ENCODE measurements around the gene NAA35. TPM values are rescaled to one million over a fixed set of nuclear protein-coding genes. Genes with fewer than 3 reads are reported as not detected.

The NAA35 gene
- polyA plus RNA-seq, 1 experiment = 9.8 TPM

GRCh38 chr9:85899388-85899787 lies 41.6 kb upstream of the NAA35 start:
- DNase-seq (ENCODE audit: low read depth) = no peak
- CTCF ChIA-PET = interaction anchor here (0.9 to 1.6 kb wide), 5 partner anchors 10 to 80 kb away, joined by 3 to 6 read pairs (median 3); no protein-coding TSS in a partner anchor
- no peaks in the 10 kb centered on the region for H3K36me3 ChIP-seq (ENCODE audit: control insufficient read depth, insufficient read depth, low read length)
- TF ChIP-seq CTCF (IDR thresholded peaks at IDR 0.05; ENCODE audit: insufficient read depth, low read depth, low read length) = no peak
- no peaks in the 10 kb centered on the region; the same call in 1 of the 2 replicates for H3K27me3 ChIP-seq (ENCODE audit: control insufficient read depth, insufficient read depth, low read length)
- H3K4me3 ChIP-seq (ENCODE audit: low read depth, low read length) = no peak overlapping the region
- POLR2A ChIA-PET = no interaction called here

GRCh38 chr9:85900504-85901201 lies 40.3 kb upstream of the NAA35 start:
- Histone ChIP-seq H3K36me3 (ENCODE audit: control insufficient read depth, insufficient read depth, low read length) (no peaks in the 10 kb centered on the region), H3K27me3 (ENCODE audit: control insufficient read depth, insufficient read depth, low read length) (no peaks in the 10 kb centered on the region; the same call in 1 of the 2 replicates), H3K4me3 (ENCODE audit: low read depth, low read length) (no peak overlapping the region)
- DNase-seq (ENCODE audit: low read depth) = no peak
- TF ChIP-seq CTCF (IDR thresholded peaks at IDR 0.05; ENCODE audit: insufficient read depth, low read depth, low read length) = peak; percentile 80
- CTCF ChIA-PET = interaction anchor here (0.6 to 1.6 kb wide), 12 partner anchors 8 to 295 kb away, joined by 3 to 6 read pairs (median 3); no protein-coding TSS in a partner anchor
- POLR2A ChIA-PET = no interaction called here

DNA sequence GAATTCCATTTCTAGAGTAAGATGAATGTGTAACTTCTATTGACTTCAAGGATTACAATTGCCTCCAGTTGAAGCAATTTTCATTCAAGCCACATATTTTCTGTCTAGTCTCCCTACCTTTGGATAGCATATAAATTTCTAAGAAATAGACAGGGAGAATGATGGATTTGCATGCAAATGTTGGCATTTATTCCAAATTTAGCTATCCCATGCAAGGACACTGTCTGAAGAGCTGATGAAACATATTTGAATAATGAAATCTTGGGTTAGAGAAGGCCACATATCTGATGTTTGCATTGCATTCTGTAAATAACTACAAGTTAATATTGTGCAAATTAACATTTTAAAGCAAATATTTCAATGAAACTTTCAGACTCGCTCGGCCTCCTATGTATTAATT lies 36.0 kb upstream of the NAA35 start:
- Histone ChIP-seq H3K27me3 (ENCODE audit: control insufficient read depth, insufficient read depth, low read length) (no peaks in the 10 kb centered on the region), H3K36me3 (ENCODE audit: control insufficient read depth, insufficient read depth, low read length) (no peaks in the 10 kb centered on the region), H3K4me3 (ENCODE audit: low read depth, low read length) (no peak overlapping the region)
- TF ChIP-seq CTCF (IDR thresholded peaks at IDR 0.05; ENCODE audit: insufficient read depth, low read depth, low read length) = no peak
- no peak for DNase-seq (ENCODE audit: low read depth)
- CTCF ChIA-PET = no interaction called here
- POLR2A ChIA-PET = no interaction called here

GRCh38 chr9:85905957-85906356 lies 35.0 kb upstream of the NAA35 start:
- CTCF ChIA-PET = interaction anchor here (0.6 to 0.8 kb wide), 2 partner anchors 8 to 28 kb away, joined by 3 to 4 read pairs; no protein-coding TSS in a partner anchor

More at GRCh38 chr9:85905957-85906356, 35.0 kb upstream of the NAA35 start:
- Histone ChIP-seq H3K36me3 (ENCODE audit: control insufficient read depth, insufficient read depth, low read length) (no peaks in the 10 kb centered on the region), H3K27me3 (ENCODE audit: control insufficient read depth, insufficient read depth, low read length) (no peaks in the 10 kb centered on the region), H3K4me3 (ENCODE audit: low read depth, low read length) (no peak overlapping the region)
- POLR2A ChIA-PET = no interaction called here
- DNase-seq (ENCODE audit: low read depth) = no peak
- TF ChIP-seq CTCF (IDR thresholded peaks at IDR 0.05; ENCODE audit: insufficient read depth, low read depth, low read length) = no peak
